Measurements from ENCODE around the gene PRKAG1.

PRKAG1 gene

DNA sequence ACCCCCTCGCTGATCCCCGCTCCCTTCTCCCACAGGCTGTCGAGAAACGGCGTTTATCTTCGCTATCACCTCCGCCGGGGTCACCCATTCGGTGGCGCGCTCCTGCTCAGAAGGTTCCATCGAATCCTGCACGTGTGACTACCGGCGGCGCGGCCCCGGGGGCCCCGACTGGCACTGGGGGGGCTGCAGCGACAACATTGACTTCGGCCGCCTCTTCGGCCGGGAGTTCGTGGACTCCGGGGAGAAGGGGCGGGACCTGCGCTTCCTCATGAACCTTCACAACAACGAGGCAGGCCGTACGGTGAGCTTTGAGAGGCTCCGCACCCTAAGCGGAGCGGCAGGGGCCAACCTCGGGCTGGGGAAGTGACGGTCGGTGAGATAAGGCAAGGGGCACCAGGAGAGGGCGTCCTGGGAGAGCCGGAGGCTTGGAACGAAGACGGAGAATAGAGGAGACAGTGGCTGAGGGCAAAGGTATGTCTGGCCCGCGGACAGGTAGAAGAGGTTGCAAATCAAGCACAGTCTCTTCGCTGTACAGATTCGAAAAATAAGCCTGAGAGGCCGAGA lies 38.1 kb downstream of the PRKAG1 start:
- peak; percentile 29 to 49 for DNase-seq

DNA sequence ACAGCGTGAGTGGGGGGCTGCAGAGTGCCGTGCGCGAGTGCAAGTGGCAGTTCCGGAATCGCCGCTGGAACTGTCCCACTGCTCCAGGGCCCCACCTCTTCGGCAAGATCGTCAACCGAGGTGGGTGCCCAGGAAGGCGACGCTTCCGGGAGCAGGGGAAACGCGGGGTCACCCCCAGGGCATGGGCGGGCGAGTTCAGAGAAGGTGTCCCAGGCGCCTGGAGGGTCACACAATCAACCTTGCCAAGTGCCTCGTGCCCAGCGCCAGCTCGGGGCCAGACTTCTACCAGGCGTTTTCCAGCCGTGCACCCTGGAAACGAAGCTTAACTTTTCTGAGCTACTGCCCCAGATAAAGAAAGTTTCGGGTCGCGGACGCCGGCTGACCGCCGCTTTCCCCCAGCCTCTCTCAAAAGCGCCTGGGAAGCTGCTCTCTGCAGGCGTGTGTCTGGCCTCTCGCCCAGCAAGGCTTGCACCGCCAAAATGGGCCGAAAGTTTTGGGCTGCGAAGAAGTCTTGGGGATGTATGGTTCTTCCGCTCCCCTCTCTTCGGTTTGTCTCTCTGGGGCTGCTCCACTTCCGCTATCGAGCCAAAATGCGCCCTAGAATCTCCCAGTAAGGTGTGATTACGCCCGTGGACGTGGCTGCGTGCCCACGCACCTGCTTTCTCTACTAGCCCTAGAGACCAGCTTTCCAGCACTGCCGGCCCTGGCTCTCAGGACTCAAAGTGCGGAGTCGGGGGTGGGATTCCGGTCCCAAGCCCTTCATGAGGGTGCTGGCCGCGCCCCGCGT lies 38.8 kb downstream of the PRKAG1 start:
- peak; percentile 42 to 51 for DNase-seq

DNA sequence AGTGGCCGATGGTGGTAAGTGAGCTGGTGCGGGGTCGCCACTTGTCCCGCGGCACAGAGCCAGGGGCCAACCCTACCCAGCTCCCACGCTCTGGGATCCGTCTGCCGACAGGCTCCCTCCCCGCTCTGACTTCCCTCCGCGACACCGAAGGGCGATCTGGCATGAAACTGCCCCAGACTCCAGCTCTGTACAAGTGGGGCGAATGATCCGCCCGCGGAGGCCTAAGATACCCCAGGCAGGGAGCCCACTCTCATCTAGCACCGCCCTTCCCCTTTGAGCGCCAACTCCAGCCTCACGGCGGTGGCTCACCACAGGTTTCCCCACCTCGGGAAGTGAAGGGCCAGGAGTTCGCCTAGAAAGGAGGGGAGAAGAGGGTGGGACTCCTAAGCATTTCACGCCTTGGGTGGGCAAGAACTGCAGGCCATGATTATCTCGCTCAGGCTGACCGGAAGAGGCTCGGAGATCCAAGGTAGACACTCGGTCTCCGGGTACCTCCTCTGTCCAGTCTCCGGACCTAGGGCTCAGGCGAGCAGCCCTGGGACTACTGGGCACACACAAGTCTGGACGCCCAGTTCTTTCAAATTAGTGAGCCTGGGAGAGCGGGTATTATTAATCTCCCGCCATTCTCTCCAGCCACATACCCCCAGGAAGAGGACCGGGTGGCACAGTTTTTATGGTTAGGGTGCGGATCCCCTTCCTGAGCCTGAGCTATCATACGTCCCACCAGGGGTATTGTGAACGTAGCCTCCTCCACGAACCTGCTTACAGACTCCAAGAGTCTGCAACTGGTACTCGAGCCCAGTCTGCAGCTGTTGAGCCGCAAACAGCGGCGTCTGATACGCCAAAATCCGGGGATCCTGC lies 39.6 kb downstream of the PRKAG1 start:
- no peak for DNase-seq

DNA sequence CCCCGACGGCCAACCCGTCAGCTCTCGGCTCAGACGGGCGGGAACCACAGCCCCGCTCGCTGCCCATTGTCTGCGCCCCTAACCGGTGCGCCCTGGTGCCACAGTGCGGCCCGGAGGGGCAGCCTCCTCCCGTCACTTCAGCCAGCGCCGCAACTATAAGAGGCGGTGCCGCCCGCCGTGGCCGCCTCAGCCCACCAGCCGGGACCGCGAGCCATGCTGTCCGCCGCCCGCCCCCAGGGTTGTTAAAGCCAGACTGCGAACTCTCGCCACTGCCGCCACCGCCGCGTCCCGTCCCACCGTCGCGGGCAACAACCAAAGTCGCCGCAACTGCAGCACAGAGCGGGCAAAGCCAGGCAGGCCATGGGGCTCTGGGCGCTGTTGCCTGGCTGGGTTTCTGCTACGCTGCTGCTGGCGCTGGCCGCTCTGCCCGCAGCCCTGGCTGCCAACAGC lies 40.3 kb downstream of the PRKAG1 start, which contains the start of gene WNT1:
Gene WNT1, plus strand, starts transcription at position 32 of the 450 bp plus-strand sequence. Its CDS starts 329 bp downstream, at position 361.
- DNase-seq: no peak

DNA sequence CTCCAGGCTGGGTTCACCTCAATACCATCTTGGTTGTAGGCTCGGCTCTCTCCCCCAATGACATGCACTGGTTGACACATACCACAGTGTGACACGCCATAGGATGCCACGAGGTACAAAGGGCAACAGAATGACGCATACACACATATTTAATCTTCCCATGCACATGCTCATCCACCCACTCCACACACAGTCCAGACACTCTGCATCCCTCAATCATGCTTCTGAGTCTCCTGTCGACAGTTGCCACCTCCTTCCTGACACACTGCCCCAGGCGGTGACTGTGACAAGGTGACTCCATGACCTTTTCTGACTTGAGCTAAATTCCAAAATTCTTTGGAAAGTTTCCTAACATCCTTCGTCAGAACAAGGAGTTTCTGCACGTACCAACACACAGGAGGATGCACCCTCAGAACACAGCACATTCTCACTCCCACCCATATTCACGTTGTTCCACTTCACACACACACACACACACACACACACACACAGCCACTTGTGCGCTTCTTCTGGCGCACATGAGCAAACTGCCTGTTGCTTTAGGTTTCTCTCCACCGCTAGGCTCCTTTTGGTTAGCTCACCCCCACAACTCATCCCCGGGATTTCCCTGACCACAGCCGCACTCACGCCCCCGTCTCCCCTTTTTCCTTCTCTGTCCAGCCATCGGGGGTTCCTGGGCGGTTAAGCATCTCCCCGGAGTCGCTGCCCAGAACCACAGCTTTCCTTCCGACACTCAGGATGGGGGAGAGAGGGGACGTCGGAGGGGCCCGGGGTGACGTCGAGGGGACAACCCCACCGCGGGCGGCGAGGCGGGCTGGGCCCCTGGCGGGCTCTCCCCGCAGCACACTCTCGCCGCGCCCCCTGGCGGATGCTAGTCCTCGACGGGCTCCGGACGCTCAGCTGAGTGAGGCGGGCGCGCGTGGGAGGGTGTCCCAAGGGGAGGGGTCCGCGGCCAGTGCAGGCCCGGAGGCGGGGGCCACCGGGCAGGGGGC lies 41.0 kb downstream of the PRKAG1 start:
- DNase-seq: peak; percentile 75 to 84

DNA sequence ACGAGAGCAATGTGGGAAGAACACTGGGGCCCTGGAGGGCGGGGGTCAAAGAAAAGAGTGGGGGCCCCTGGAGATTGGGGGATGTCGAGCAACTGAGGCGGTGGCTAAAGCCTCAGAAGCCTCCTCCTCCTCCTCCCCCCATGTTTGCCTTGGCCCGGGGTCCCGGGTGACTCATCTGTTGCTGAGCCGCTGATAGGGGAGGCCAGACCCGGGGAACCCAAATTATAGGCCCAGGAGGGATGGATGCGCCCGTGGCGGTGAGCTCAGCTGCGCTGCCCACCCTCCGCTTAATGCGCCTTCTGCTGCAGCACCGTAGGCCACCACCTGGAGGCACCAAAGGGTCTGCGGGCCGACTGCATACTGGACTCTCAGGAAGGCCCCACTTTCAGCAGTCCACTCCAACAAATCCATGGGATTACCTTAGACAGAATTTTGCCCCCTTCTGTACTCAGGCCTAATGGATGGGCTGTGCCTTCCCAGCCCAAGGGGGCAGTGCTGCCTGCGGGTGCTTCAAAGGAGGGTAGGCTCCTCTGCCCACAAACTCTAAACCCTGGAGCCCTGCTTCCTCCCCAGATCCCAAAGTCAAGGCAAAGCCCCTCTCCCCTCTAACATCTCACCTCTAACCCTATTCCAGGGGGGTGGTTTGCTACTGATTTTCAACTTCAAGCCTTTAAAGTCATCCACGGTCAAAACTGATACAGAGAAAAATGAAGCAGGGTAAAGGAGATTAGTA lies 44.5 kb downstream of the PRKAG1 start:
- peak; percentile 38 to 39 for DNase-seq

DNA sequence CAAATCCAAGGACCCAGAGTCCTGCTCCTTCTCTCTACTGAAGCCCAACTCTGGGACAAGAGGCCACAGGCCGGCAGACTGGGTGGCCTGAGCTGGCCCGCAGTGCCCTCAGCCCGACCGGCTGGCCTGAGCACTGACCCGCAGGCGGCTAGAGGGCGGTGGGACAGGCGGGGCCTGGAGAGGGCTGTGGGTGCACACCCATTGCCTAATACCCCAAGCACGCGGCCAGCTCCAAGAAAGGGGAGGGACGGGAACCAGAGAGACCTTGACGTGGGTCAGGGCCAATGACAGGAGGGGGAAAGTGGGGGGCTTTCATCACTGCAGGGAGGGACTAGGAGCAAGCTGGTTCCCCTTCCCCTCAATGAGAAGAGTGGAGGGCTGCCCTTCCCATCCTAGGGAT lies 45.0 kb downstream of the PRKAG1 start:
- DNase-seq: no peak

DNA sequence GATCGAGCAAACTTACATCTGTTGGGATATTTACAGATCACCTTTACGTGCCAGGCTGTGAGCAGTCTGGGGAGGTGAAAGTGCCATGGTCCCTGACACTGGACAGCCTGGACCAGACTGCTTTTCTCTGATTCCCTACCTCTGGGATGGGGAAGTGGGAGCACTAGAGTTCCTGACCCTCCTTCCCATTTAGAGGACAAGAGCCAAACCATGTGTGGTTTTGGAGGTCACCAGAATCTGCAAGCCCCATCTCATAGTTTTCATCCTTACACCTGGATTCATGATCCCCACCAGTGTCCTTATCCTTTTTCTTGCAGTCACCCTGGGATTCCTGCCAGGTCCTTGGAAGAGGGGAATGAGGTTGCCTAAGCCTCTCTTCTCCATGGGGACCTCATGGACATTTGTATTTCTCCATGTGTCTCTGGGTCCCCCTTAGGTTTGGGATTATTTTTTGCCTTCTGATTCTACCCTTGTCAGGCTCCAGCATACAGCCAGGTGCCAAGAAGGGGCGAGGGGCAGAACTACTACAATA lies 45.6 kb downstream of the PRKAG1 start:
- DNase-seq: no peak

DNA sequence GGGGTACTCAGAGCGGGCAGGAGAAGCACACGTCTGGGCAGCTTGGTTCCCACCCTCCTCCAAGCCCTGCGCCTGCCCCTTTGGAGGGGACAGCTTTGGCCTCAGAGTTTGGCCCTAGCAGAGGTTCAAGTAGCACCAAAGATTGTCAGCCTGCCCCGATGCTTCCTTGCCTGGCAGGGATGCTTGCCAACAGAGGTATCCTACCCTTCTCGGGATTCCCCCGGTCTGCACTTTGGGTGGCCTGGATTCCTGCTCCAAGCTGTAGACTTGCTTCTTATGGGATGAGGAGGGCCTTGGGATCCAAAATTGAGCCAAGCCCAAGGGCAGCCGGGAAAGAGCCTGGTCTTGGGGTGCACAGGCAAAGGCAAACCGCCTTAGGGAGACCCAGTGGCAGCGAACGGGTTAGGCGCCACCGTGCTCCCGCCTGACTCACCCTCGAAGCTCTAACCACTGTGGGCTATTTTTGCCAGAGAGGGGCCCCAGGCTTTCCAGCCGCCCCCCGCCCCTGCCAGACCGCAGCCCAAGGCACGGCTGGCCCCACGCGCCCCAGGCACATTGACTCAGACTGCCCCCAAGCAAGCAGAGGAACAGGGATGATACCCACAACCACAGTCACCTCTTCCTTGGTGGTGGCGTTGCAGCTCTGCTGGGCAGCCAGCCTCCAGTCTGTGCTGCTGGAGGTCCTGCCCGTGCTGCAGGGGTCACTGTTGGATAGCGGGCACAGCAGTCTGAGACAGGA lies 46.2 kb downstream of the PRKAG1 start:
- DNase-seq: no peak

DNA sequence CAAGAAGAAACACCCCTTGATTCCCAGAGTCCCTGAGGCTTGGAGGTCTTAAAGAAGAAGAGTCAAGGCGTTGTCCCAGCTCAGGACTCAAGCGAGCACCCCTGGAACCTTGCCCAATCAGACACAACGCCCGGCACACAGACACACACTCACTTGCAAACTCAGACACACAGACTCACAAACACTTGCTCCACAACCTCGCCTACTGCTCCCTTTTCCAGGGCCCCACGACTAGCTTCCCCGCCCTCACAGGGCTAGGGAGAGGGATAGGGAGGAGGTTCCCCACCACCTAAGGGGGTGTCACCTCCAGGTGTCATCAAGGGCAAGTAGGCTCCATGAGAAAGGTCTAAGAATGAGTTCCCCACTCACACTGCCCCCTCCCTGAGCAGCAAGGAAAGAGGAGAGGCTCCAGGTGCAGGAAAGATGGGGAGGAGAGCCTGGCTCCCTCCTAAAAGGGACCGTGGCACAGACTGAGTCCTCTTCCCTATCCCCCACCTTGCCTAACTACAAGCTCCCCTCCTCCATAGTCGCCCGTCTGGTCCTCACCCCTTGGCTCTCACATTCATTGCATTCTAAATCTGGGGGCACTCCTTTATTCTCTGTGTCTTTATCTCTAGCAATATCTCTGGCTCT lies 47.8 kb downstream of the PRKAG1 start:
- DNase-seq: no peak

DNA sequence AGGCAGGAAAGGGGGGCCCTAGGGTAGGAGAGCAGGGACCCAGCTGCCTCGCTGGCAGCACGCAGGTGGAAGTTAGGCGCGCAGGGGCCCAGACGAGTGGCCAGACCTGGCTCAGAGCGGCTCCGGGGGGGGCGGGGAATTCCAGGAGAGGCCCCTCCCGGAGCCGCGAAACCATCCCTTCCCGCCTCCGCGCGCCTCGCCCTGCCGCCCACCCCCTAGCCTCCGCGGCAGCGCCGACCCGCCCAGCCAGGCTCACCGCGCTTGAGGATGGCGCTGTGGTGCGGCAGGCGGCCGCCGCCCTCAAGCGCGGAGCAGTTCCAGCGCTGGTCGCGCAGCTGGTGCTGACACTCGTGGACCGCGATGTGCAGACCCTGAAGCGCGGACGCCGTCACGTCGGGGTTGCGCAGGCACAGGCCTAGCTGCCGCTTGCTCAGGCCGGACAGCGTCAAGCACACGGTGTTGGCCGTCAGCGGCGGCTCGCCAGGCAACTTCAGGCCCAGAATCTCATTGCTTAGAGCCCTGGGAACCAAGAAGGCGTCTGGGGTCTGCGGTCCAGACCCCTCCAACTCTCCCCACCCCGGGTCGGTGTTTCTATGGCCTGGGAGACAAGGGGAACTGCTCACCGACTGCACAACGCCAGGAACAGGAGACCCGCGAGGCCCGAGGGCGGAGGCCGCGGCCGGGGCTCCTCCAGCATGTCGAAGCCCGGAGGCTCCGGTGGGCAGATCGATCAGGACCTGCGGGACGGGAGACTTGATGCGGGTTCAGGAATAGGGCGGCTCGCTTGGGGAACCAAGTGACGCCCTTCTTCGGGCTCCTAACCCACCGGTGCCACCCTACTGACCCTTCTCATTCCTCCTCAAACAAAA lies 48.5 kb downstream of the PRKAG1 start:
- peak in 1 of 2 donors; percentile 43 for DNase-seq

DNA sequence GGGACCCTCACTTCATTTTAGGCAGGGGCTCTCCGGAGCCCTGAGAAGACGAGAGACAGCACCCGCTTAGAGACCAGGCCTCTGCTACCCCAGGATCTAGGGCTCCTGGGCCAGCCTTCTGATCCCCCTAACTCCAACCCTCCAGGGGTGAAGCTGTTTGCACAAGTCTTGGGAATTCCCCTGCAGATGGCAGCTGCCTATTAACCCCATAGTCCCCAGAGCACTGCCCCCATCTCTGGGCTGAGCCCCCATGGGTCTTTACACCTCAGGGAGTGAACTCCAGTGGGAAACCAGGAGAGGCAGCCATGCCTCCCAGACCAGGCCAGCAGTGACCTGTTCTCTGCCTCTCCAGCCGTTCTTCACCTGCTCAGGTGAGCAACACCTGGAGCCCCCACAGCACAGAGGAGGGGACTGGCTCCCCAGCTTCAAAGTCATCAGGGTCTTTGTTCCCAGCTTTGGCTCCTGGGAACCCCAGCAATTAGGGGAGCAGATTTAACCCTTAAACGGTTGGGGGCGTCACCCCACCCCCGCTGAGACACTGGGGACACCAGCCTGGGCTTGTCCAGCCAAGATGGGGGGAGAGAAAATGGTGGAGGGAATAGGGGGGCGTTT lies 49.3 kb downstream of the PRKAG1 start:
- DNase-seq: no peak

DNA sequence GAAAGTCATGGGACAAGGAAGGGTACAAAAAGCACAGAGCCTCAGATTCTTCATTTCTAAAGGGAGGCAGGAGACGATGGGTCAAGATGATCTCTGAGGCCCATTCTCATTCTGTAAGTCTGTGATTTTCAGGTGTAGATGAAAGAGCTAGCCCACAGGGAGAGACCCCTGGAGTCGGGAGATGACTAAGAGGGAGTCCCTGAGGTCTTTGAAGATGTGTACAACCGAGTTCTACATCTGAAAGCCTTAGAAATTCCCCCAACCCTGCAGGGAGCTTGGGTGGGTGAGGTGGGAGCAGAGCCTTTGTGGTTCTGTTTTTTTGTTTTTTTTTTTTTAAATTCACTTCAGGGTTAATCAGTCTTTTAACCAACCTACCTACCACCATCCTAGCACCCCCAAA lies 50.1 kb downstream of the PRKAG1 start:
- DNase-seq: no peak

DNA sequence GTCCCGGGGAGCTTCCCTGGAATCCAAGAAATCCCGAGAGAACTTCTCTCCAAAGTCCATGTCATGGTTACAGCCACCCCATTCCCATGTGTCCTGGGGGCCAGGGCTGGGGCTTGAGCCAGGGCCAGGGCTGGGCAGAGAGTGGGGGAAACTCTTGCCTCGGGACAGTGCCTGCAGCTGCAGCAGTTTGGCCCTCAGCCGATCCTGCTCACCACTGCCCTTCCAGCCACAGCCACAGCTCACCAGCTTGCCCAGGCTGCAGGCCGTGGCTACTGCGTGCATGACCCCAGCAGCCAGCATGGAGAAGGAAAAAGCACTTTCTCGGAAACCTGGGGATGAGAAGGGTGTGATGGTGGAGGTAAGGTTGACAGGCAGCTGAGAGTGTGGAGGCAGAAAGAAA lies 50.6 kb downstream of the PRKAG1 start:
- DNase-seq: no peak

DNA sequence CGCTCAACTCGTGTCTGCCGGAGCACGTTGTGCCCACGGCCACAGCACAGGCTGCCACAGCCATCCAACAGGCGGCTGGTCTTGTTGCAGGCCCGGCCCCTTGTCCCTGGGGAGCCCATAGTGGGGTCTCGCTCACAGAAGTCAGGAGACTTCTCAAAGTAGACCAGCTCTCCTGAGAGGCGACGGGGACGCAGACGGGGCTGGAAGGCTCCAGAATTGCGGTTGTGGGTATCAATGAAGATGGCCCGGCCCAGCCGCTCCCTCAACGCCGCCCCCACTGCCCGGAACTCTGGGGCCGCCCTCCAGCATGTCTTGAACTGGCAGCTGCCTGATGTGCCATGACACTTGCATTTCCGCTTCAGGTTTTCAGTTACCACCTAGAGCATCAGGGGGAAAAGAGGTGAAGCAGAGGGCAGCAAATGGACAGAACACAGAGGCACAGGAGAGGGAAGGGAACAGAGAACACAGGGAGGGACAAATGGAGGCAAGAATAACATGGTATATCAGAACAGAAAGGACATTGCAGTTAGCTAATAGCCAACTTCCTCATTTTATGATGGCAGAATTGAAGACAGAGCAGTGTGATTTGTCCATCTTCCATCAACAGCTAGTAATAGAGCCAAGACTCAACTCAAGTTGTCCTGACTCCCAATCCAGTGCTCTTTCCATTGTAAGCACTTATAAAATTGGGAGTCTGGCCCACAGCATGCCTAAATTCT lies 52.2 kb downstream of the PRKAG1 start:
- no peak for DNase-seq

DNA sequence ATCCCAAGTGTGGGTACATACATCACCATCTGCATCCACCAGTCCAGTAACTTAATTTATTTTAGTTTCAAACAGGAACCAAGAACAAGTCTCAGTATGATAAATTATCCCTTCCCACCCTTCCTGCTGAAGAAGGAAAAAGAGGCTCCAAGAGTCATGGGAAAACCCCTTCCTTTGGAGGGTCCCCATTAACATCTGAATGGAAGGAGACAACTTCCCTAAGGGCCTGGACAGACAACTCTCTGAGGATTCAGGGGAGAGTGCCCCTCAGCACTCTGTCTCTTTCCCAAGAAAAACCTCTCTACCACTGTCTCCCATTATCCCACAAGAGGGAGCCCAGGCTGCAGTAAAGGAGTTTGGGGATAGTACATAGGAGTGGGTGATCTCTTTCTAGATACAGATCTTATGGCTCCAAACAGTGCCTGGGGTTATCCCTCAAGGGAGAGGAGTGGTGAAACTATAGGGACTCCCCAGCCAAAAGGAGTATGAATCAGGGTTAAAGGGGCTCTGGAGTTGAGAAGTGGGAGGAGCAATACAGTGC lies 53.2 kb downstream of the PRKAG1 start:
- no peak for DNase-seq

DNA sequence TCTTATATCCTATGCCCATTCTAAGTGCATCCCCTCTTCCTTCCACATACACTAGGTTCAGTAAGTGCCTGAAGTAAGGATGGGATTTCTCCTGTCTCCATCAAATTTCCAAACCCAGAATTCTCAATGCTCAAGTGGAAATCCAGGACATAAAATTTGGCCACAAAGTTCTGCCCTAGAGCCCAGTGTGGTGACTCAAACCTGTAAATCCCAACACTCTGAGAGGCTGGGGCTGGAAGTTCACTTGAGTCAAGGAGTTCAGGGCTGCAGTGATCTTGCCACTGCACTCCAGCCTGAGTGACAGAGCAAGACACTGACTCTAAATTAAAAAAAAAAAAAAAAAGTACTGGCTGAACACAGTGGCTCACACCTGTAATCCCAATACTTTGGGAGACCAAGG lies 56.8 kb downstream of the PRKAG1 start:
- DNase-seq: no peak

DNA sequence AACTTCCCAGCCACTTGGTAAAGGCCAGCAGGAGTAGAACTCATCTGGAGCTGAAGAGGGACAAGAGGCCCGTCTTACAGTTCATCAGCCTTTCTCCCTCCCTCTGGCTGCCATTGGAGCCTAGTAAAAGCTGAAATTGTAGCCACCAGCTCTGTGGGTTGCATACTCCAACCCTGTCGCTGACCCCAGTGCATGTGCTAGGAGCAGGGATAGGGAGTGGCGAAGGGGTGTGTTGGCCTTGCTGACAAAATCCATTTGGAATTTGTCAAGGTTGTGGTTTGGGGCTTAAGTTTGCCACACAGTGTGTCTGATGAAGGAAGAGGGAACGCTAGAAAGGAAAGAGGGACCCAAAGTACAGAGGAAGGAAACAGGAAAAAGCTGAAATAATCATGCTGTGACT lies 57.2 kb downstream of the PRKAG1 start:
- no peak for DNase-seq

Data from CD4-positive, alpha-beta T cell treated with Interleukin-4 for 1 hour (primary cell).